Mucosa of stomach (tissue), 1 donor: ENCODE data around the gene ZBTB47.

ENCODE experiments used
- H3K27me3 ChIP-seq: one replicate; pipeline ENCODE4 v1.7.0; 2013; ENCODE audit warnings: mild to moderate bottlenecking, low read length; ENCODE audit not compliant: control insufficient read depth, insufficient read depth
- H3K36me3 ChIP-seq: one replicate; pipeline ENCODE4 v1.7.0; 2013; ENCODE audit warnings: low read length; ENCODE audit not compliant: control insufficient read depth, insufficient read depth
- H3K4me1 ChIP-seq: one replicate; pipeline ENCODE4 v1.7.0; 2013; ENCODE audit warnings: mild to moderate bottlenecking, low read length; ENCODE audit not compliant: control insufficient read depth, insufficient read depth
- H3K4me3 ChIP-seq: one replicate; pipeline ENCODE4 v1.7.0; 2013; ENCODE audit warnings: low read length
- H3K9ac ChIP-seq: one replicate; pipeline ENCODE4 v1.7.0; 2013; ENCODE audit warnings: mild to moderate bottlenecking, low read length, moderate library complexity
- H3K9me3 ChIP-seq: one replicate; pipeline ENCODE4 v1.7.0; 2013; ENCODE audit warnings: mild to moderate bottlenecking, low read length, moderate library complexity; ENCODE audit not compliant: control insufficient read depth
- donor health status: Pancreatic carcinoma.

Gene ZBTB47

GRCh38 chr3:42661593-42662022, 8.1 kb downstream of the ZBTB47 start:
- no peaks in the 10 kb centered on the region for H3K36me3 ChIP-seq
- H3K9me3 ChIP-seq, result no peaks in the 10 kb centered on the region
- no peaks in the 10 kb centered on the region for H3K4me1 ChIP-seq
- no peak overlapping the region for H3K9ac ChIP-seq
- no peak overlapping the region for H3K4me3 ChIP-seq
- no peaks in the 10 kb centered on the region for H3K27me3 ChIP-seq

DNA sequence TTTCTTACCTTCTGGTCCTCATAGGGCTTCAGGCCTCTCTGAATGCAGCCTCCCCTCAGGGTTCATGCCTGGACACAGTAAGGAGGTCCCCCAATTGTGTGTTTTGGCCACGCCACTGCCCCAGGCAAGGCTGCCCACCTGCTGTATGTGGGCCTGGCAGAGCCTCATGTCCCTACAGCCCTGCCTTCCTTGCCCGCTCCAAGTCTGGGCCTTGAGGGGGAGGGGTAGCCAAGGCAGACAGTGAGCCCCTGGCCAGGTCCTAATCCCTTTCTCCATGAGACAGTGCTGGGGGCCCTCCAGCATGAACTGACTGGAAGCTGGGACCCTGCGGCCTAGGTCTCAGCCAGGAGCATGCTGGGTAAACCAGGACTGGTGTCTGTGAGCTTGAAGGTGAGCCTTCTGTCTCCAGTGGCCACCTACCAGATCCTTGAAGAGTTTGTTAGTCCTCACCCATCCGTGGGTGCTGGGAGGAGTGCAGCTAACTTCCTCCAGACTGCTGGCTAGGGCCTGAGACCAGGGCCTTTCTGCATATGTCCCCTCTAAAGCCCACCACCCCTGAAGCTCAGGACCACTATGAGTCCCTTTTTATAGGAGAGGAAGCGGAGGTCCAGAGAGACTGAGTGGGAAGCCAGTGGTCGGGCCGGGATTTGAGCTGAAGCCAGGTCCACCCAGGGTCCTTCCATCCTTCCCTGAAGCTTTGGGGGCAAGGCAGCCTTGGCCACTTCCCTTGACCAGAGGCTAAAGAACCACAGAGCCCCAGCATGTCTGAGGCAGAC, 8.7 kb downstream of the ZBTB47 start:
- no peak overlapping the region for H3K9ac ChIP-seq
- H3K9me3 ChIP-seq, result no peaks in the 10 kb centered on the region
- H3K4me1 ChIP-seq, result no peaks in the 10 kb centered on the region
- peaks cover 1% of the 10 kb centered on the region for H3K27me3 ChIP-seq
- no peaks in the 10 kb centered on the region for H3K36me3 ChIP-seq
- H3K4me3 ChIP-seq, result no peak overlapping the region

- Histone ChIP-seq H3K4me3 (no peak overlapping the region), H3K9me3 (no peaks in the 10 kb centered on the region), H3K36me3 (no peaks in the 10 kb centered on the region), H3K27me3 (peaks cover 3% of the 10 kb centered on the region), H3K9ac (no peak overlapping the region), H3K4me1 (no peaks in the 10 kb centered on the region)
These were observed 9.5 kb downstream of the ZBTB47 start for GRCh38 chr3:42662813-42663535.

GRCh38 chr3:42663581-42664437, 10.3 kb downstream of the ZBTB47 start:
- Histone ChIP-seq H3K9ac (no peak overlapping the region), H3K9me3 (no peaks in the 10 kb centered on the region), H3K27me3 (peaks cover 3% of the 10 kb centered on the region), H3K4me1 (no peaks in the 10 kb centered on the region), H3K36me3 (no peaks in the 10 kb centered on the region), H3K4me3 (no peak overlapping the region)

GRCh38 chr3:42664438-42664803, 10.9 kb downstream of the ZBTB47 start:
- no peaks in the 10 kb centered on the region for H3K36me3 ChIP-seq
- H3K9ac ChIP-seq, result no peak overlapping the region
- no peak overlapping the region for H3K4me3 ChIP-seq
- H3K9me3 ChIP-seq, result no peaks in the 10 kb centered on the region
- peaks cover 3% of the 10 kb centered on the region for H3K27me3 ChIP-seq
- H3K4me1 ChIP-seq, result no peaks in the 10 kb centered on the region

GRCh38 chr3:42665050-42665878, 11.8 kb downstream of the ZBTB47 start:
- H3K27me3 ChIP-seq, result peaks cover 3% of the 10 kb centered on the region
- H3K9me3 ChIP-seq, result no peaks in the 10 kb centered on the region
- H3K4me3 ChIP-seq, result no peak overlapping the region
- no peaks in the 10 kb centered on the region for H3K36me3 ChIP-seq
- H3K9ac ChIP-seq, result no peak overlapping the region
- no peaks in the 10 kb centered on the region for H3K4me1 ChIP-seq

- Histone ChIP-seq H3K4me1 (no peaks in the 10 kb centered on the region), H3K4me3 (no peak overlapping the region), H3K9ac (no peak overlapping the region), H3K27me3 (peaks cover 3% of the 10 kb centered on the region), H3K36me3 (no peaks in the 10 kb centered on the region), H3K9me3 (no peaks in the 10 kb centered on the region)
These were observed 12.5 kb downstream of the ZBTB47 start for GRCh38 chr3:42666022-42666421.

- Histone ChIP-seq H3K4me3 (no peak overlapping the region), H3K4me1 (no peaks in the 10 kb centered on the region), H3K9ac (no peak overlapping the region), H3K9me3 (no peaks in the 10 kb centered on the region), H3K36me3 (no peaks in the 10 kb centered on the region), H3K27me3 (peaks cover 3% of the 10 kb centered on the region)
These were observed 13.1 kb downstream of the ZBTB47 start for GRCh38 chr3:42666577-42666998.

- H3K9me3 ChIP-seq, result no peaks in the 10 kb centered on the region
- no peaks in the 10 kb centered on the region for H3K36me3 ChIP-seq
- no peaks in the 10 kb centered on the region for H3K4me1 ChIP-seq
- H3K4me3 ChIP-seq, result no peak overlapping the region
- H3K27me3 ChIP-seq, result peaks cover 3% of the 10 kb centered on the region
- no peak overlapping the region for H3K9ac ChIP-seq
These were observed 13.6 kb downstream of the ZBTB47 start for GRCh38 chr3:42667096-42667522.

- Histone ChIP-seq H3K9me3 (no peaks in the 10 kb centered on the region), H3K36me3 (no peaks in the 10 kb centered on the region), H3K9ac (no peak overlapping the region), H3K4me3 (no peak overlapping the region), H3K4me1 (no peaks in the 10 kb centered on the region), H3K27me3 (peaks cover 3% of the 10 kb centered on the region)
These were observed 14.3 kb downstream of the ZBTB47 start for GRCh38 chr3:42667523-42668412.

GRCh38 chr3:42668413-42668760, 14.9 kb downstream of the ZBTB47 start:
- H3K4me1 ChIP-seq, result no peaks in the 10 kb centered on the region
- no peaks in the 10 kb centered on the region for H3K9me3 ChIP-seq
- H3K27me3 ChIP-seq, result peaks cover 3% of the 10 kb centered on the region
- H3K9ac ChIP-seq, result no peak overlapping the region
- H3K4me3 ChIP-seq, result no peak overlapping the region
- H3K36me3 ChIP-seq, result no peaks in the 10 kb centered on the region
